PC-3 (cell line): ENCODE results near the gene DGKH. TPM values are rescaled to one million over a fixed set of nuclear protein-coding genes. Genes with fewer than 3 reads are reported as not detected.

Source experiments
- ATAC-seq: fragments of 200-7000 bp; cut with Tn5 transposase; 2 replicates; pipeline ENCODE4 v1.9.1; 2020; ENCODE audit warnings: mild to moderate bottlenecking, moderate library complexity
- BruUV-seq: library from RNA; stranded (reverse); fragments of 400-500 nt; replicated peaks from 2 replicates; lab custom pipeline; 2021; lab: Mats Ljungman, UMichigan
- CTCF ChIA-PET: fragments of 300-600 bp; sonication (Branson Sonifier 250); formaldehyde crosslinking; loops from one replicate; lab custom pipeline; 2022; ENCODE audit warnings: antibody characterized with exemption; lab: Charles Lee
- POLR2A ChIA-PET: fragments of 300-600 bp; sonication (Branson Sonifier 250); formaldehyde crosslinking; loops from one replicate; lab custom pipeline; 2022; ENCODE audit warnings: antibody characterized with exemption; ENCODE audit not compliant: unreplicated experiment; lab: Charles Lee
- DNase-seq: peaks from one replicate; pipeline ENCODE4 v3.0.0-alpha.2; 2015
- H2AFZ ChIP-seq: fragments of 300-600 bp; sonication (generic); 2 replicates; pipeline ENCODE4 v1.6.0; 2016; ENCODE audit warnings: antibody characterized with exemption, low read length
- H3F3A ChIP-seq: fragments of 300-600 bp; sonication (generic); one replicate; pipeline ENCODE4 v1.6.0; 2017; ENCODE audit warnings: antibody characterized with exemption, low read length, control low read depth, mild to moderate bottlenecking; ENCODE audit not compliant: unreplicated experiment
- H3K27ac ChIP-seq: fragments of 300-600 bp; sonication (generic); 2 replicates; pipeline ENCODE4 v1.5.1; 2016; ENCODE audit warnings: mild to moderate bottlenecking, low read length
- H3K27me3 ChIP-seq: fragments of 300-600 bp; sonication (generic); 2 replicates; pipeline ENCODE4 v1.6.1; 2016; ENCODE audit warnings: low read length, mixed read lengths
- H3K36me3 ChIP-seq: fragments of 300-600 bp; sonication (generic); 2 replicates; pipeline ENCODE4 v1.6.1; 2016; ENCODE audit warnings: low read depth, mixed run types, low read length, mixed read lengths
- H3K4me1 ChIP-seq: fragments of 300-600 bp; sonication (generic); 2 replicates; pipeline ENCODE4 v1.5.1; 2016; ENCODE audit warnings: low read length; ENCODE audit not compliant: insufficient read depth
- H3K4me2 ChIP-seq: fragments of 300-600 bp; sonication (generic); 2 replicates; pipeline ENCODE4 v1.6.0; 2016; ENCODE audit warnings: low read length
- H3K4me3 ChIP-seq: fragments of 300-600 bp; sonication (generic); 2 replicates; pipeline ENCODE4 v1.5.1; 2016; ENCODE audit warnings: mild to moderate bottlenecking, low read length, mixed read lengths
- H3K79me2 ChIP-seq: fragments of 300-600 bp; sonication (generic); 2 replicates; pipeline ENCODE4 v1.6.1; 2017; ENCODE audit warnings: low read length, mixed read lengths
- H3K9ac ChIP-seq: fragments of 300-600 bp; sonication (generic); 2 replicates; pipeline ENCODE4 v1.6.0; 2016; ENCODE audit warnings: mild to moderate bottlenecking, low read length
- H3K9me2 ChIP-seq: fragments of 300-600 bp; sonication (generic); replicated peaks from 2 replicates; pipeline ENCODE4 v1.6.1; 2016; ENCODE audit warnings: mixed run types, low read length, mixed read lengths
- H3K9me3 ChIP-seq: fragments of 300-600 bp; sonication (generic); 2 replicates; pipeline ENCODE4 v1.6.1; 2016; ENCODE audit warnings: low read length, mixed read lengths
- H4K20me1 ChIP-seq: fragments of 300-600 bp; sonication (generic); 2 replicates; pipeline ENCODE4 v1.6.1; 2016; ENCODE audit warnings: low read length, mixed read lengths
- CTCF ChIP-seq: fragments of 300-600 bp; sonication (generic); conservative IDR thresholded peaks from 2 replicates; pipeline ENCODE4 v1.5.1; 2017; ENCODE audit warnings: antibody characterized with exemption, low read depth, mild to moderate bottlenecking, low read length
- EZH2 ChIP-seq: fragments of 300-600 bp; sonication (generic); IDR thresholded peaks from one replicate; pipeline ENCODE4 v1.6.1; 2017; ENCODE audit warnings: antibody characterized with exemption, mild to moderate bottlenecking, low read length; ENCODE audit not compliant: unreplicated experiment
- EZH2phosphoT487 ChIP-seq: fragments of 300-600 bp; sonication (generic); IDR thresholded peaks from 2 replicates; pipeline ENCODE4 v1.6.1; 2018; ENCODE audit warnings: mild to moderate bottlenecking, antibody characterized with exemption, low read length, borderline replicate concordance
- intact Hi-C: fragments of 100-400 bp; cut with micrococcal nuclease; formaldehyde crosslinking; loops from 2 replicates; pipeline ENCODE4 v1.9.0; 2023
- total RNA-seq: library from RNA; depleted of rRNA; stranded (reverse); fragments of >200 nt; gene quantifications from 2 replicates; pipeline ENCODE4 v1.2.3, GENCODE V29; 2014

The DGKH gene
- total RNA-seq, 1 experiment from 2014 or later: 5.9 TPM

GRCh38 chr13:42064966-42065365, 16.5 kb downstream of the DGKH start:
- Histone ChIP-seq H3K79me2 (peaks cover 6% of the 10 kb centered on the region; the same call in 1 of the 2 replicates), H3K4me3 (no peak overlapping the region), H3K9me2 (no peaks in the 10 kb centered on the region), H3K4me1 (no peaks in the 10 kb centered on the region), H3K27me3 (no peaks in the 10 kb centered on the region), H2AFZ (no peak overlapping the region), H3K9ac (no peak overlapping the region), H3K9me3 (no peaks in the 10 kb centered on the region), H3K4me2 (no peak overlapping the region), H3K27ac (no peak overlapping the region), H4K20me1 (no peaks in the 10 kb centered on the region), H3F3A (no peaks in the 10 kb centered on the region), H3K36me3 (no peaks in the 10 kb centered on the region; the same call in 1 of the 2 replicates)
- intact Hi-C loops: no loop called here
- POLR2A ChIA-PET: no interaction called here
- ATAC-seq (no peak), DNase-seq (no peak)
- BruUV-seq: no TSS peak
- CTCF ChIA-PET: no interaction called here
- TF ChIP-seq EZH2 (no peak), EZH2phosphoT487 (no peak), CTCF (no peak)

- POLR2A ChIA-PET: no interaction called here
- H3K79me2 ChIP-seq: peaks cover 6% of the 10 kb centered on the region; the same call in 1 of the 2 replicates
Observed at GRCh38 chr13:42065414-42065813, 17.0 kb downstream of the DGKH start.

More at GRCh38 chr13:42065414-42065813, 17.0 kb downstream of the DGKH start:
- Histone ChIP-seq H3K4me1 (no peaks in the 10 kb centered on the region), H2AFZ (no peak overlapping the region), H3K27ac (no peak overlapping the region), H3K9me2 (no peaks in the 10 kb centered on the region), H3K4me2 (no peak overlapping the region), H3K9ac (no peak overlapping the region), H4K20me1 (no peaks in the 10 kb centered on the region), H3K4me3 (no peak overlapping the region), H3K36me3 (no peaks in the 10 kb centered on the region), H3F3A (no peaks in the 10 kb centered on the region), H3K9me3 (no peaks in the 10 kb centered on the region), H3K27me3 (no peaks in the 10 kb centered on the region)
- CTCF ChIA-PET: no interaction called here
- ATAC-seq (no peak), DNase-seq (no peak)
- BruUV-seq: no TSS peak
- TF ChIP-seq EZH2 (no peak), EZH2phosphoT487 (no peak), CTCF (no peak)
- intact Hi-C loops: no loop called here
